Stimulated activated CD4-positive, alpha-beta T cell treated with anti-CD3 and anti-CD28 coated beads, TNF-alpha, amount 100 ng/mL, for 48 hours (primary cell): ENCODE data around the gene ACTBL2.
"Not testable (repeated sequence)": the region's sequence is repeated elsewhere in the genome, so short reads cannot be mapped to it uniquely, and the experiment has no call there.

Experiments used
- DNase-seq, 3 donors: peaks; one replicate each; pipeline ENCODE4 v3.0.0-alpha.2; 2020; ENCODE audit warnings: low read depth in 3 of 3

The ACTBL2 gene

GRCh38 chr5:57482671-57483106, at the start of gene ACTBL2:
Gene ACTBL2, minus strand, starts transcription at chr5:57482811. Its CDS starts 104 bp downstream, at chr5:57482707.
- DNase-seq: no peak

- DNase-seq: no peak
Measured at GRCh38 chr5:57531333-57531732, 48.7 kb upstream of the ACTBL2 start.

GRCh38 chr5:57529864-57530263, 47.3 kb upstream of the ACTBL2 start:
- DNase-seq: no peak

GRCh38 chr5:57527870-57528269, 45.3 kb upstream of the ACTBL2 start:
- no peak for DNase-seq

GRCh38 chr5:57524348-57525060, 41.9 kb upstream of the ACTBL2 start:
- DNase-seq: no peak

GRCh38 chr5:57522477-57522876, 39.9 kb upstream of the ACTBL2 start:
- not testable (repeated sequence) for DNase-seq

- not testable (repeated sequence) for DNase-seq
Measured at GRCh38 chr5:57518415-57518814, 35.8 kb upstream of the ACTBL2 start.

GRCh38 chr5:57517250-57517649, 34.6 kb upstream of the ACTBL2 start:
- DNase-seq: no peak

- no peak for DNase-seq
Measured at GRCh38 chr5:57513785-57514184, 31.2 kb upstream of the ACTBL2 start.

GRCh38 chr5:57511321-57511720, 28.7 kb upstream of the ACTBL2 start:
- DNase-seq: no peak

- DNase-seq: no peak
Measured at GRCh38 chr5:57509501-57510260, 27.1 kb upstream of the ACTBL2 start.

GRCh38 chr5:57508211-57508610, 25.6 kb upstream of the ACTBL2 start:
- DNase-seq: no peak

GRCh38 chr5:57505272-57506200, 22.9 kb upstream of the ACTBL2 start:
- DNase-seq: no peak

GRCh38 chr5:57504357-57504756, 21.7 kb upstream of the ACTBL2 start:
- DNase-seq: no peak

GRCh38 chr5:57503433-57503832, 20.8 kb upstream of the ACTBL2 start:
- DNase-seq: no peak

GRCh38 chr5:57501414-57502201, 19.0 kb upstream of the ACTBL2 start:
- no peak for DNase-seq

GRCh38 chr5:57499262-57500050, 16.8 kb upstream of the ACTBL2 start:
- DNase-seq: no peak

- no peak for DNase-seq
Measured at GRCh38 chr5:57497733-57498132, 15.1 kb upstream of the ACTBL2 start.

GRCh38 chr5:57495285-57496086, 12.9 kb upstream of the ACTBL2 start:
- DNase-seq: no peak
